GM20431 (cell line): ENCODE results near the gene RNF115.
"Not testable (repeated sequence)": the region's sequence is repeated elsewhere in the genome, so short reads cannot be mapped to it uniquely, and the experiment has no call there.

Experiments used
- in situ Hi-C: fragments of 300-500 bp; cut with MseI, MboI; formaldehyde crosslinking; loops from one replicate; pipeline ENCODE4 v1.15.0; 2020; ENCODE audit warnings: low sequenced_read_pairs; ENCODE audit not compliant: unreplicated experiment

The RNF115 gene

DNA sequence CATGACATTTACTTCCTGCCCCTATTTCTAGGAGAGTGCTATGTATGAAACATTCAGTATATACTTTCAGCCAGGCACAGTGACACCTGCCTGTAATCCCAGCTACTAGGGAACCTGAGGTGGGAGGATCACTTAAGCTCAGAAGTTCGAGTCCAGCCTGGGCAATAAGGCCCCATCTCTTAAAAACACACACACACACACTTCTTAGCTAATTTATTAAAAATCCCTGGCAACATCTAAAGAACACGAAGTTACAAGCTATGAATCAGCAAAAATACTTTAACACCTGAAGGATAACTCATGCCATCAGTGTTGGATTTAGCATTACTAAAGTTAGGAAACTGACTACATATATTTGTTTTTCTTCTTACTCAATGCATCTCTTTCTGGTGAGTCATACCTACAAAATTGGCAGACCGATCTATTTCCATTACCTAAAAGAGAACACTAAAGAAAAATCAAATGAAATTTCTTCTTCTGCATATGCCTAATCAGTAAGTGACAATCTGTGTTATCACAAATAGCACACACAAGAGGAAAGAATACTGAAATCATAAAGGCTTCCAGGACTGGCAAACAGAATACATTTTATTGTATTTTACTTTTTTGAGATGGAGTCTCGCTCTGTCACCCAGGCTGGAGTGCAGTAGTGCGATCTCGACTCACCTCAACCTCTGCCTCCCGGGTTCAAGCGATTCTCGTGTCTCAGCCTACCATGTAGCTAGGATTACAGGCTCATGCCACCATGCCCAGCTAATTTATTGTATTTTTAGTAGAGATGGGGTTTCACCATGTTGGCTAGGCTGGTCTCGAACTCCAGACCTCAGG is 41.4 kb downstream of the RNF115 start:
- in situ Hi-C loops: no loop called here

DNA sequence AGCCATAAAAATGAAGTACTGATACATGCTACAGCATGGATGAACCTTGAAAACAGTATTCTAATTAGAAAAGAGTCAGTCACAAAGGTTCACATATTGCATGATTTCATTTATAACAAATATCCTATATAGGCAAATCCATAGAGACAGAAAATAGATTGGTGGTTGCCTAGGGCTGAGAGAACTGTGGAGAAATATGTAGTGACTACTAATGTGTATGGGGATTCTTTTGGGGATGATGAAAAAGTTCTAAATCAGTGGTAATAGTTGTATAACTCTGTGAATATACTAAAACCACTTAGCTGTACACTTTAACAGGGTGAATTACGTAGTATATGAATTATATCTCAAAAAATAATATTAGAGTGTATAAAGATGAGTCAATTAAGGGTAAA is 45.8 kb downstream of the RNF115 start:
- in situ Hi-C loops: no loop called here

DNA sequence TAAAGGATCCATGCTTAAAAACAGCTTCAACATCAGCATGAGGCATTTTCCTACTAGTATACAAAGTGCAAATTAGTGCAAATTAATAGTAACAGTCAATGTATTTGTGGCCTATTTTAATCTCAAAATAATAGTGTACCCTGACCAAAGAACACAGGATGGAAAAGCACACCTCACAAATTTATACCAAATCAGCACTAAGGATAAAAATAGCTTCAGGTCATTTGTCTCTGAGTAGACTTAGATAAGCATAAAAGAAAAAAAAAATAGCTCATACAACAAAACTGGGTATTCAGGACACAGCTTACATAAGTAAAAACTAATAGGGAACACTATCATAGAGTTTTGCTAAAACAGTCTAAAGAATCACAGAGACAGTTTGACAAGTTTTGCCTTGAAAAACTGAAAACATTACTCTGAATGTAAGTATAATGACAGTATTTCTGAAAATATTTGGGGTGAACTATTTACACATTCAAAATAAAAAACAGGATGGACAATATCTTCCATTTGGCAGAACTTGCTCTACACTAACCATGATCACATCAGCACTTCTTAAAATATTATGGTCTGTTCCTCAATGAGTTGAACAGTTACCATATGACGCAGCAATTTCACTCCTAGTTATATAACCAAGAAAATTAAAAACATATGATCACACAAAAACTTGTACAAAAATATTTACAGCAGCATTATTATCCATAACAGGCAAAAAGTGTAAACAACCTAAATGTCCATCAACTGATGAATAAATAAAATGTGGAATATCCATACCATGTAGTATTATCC is 46.3 kb downstream of the RNF115 start:
- in situ Hi-C loops: no loop called here

DNA sequence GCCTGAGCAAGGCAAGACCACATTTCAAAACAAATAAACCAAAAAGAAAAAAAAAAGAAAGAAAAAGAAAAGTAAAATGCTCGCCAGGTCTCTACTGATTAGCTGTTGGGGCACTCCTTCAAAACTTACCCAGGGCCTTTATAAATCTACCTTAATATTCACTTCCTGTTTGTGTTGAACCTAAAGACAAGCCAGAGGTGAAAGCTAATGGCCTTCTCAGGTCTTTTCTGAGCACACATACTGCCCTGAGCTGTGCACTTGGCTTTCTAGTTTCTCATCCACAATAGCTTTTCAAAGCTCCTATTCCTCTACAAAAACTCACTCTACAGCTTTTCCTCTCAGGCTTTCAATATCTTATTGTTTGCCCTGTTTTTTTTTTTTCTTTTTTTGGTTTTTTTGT is 50.5 kb downstream of the RNF115 start:
- in situ Hi-C loops: no loop called here

DNA sequence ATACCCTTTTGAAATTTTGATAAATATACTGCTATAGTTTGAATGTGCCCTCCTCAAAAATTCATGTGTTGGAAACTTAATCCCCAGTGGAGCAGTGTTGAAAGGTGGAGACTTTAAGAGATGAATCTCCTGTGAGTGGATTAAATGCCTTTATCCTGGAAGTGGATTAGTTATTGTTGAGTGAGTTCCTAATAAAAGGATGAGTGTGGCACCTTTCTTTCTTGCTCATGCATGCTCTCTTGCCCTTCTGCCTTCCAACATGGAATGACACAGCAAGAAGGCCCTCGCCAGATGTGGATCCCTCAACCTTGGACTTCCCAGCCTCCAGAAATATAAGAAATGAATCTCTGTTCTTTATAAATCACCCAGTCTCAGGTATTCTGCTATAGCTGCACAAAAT is 52.8 kb downstream of the RNF115 start:
- in situ Hi-C loops: no loop called here

DNA sequence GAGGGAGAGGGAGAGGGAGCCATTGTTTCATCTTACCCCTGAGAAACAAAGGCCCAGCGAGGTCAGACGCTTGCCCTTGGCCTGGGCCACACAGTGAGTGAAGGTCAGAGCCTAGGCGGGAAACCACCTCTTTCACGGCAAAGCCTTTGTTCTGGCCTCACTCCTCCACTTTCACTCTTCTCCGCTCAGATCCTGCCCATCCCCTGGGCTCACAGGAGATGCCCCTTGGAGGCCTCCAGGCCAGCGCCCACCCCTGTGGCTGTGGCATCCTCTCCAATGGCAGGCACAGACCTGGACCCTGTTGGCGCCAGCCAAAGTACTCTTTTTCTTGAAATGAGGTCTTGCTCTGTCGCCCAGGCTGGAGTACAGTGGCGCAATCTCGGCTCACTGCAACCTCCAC is 55.9 kb downstream of the RNF115 start:
- in situ Hi-C loops: not testable (repeated sequence)

DNA sequence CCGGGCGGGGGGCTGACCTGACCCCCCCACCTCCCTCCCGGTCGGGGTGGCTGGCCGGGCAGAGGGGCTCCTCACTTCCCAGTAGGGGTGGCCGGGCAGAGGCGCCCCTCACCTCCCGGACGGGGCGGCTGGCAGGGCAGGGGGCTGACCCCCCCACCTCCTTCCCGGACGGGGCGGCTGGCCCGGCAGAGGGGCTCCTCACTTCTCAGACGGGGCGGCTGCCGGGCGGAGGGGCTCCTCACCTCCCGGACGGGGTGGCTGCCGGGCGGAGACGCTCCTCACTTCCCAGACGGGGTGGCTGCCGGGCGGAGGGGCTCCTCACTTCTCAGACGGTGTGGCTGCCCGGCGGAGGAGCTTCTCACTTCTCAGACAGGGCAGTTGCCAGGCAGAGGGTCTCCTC is 57.0 kb downstream of the RNF115 start:
- in situ Hi-C loops: not testable (repeated sequence)

DNA sequence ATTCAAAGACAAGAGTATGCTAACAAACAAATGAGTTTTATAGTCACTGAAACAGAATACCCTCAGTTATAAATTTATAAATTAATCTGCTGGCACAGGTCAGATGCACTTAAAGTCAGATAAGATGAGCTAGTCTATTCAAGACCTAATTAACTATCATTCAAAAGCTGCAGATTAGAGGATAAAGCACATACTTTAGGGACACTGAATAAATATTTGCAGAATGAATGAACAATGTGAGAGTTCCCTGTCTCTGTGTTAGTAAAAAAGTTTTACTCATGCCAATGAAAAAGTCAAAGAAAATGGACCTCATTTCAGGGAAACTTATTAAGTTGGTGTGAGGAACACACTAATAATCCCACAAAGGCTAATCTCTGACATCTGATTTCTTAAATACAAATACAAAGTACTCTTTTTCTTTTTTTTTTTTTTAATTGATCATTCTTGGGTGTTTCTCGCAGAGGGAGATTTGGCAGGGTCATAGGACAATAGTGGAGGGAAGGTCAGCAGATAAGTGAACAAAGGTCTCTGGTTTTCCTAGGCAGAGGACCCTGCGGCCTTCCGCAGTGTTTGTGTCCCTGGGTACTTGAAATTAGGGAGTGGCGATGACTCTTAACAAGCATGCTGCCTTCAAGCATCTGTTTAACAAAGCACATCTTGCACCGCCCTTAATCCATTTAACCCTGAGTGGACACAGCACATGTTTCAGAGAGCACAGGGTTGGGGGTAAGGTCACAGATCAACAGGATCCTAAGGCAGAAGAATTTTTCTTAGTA is 58.1 kb downstream of the RNF115 start:
- in situ Hi-C loops: not testable (repeated sequence)

DNA sequence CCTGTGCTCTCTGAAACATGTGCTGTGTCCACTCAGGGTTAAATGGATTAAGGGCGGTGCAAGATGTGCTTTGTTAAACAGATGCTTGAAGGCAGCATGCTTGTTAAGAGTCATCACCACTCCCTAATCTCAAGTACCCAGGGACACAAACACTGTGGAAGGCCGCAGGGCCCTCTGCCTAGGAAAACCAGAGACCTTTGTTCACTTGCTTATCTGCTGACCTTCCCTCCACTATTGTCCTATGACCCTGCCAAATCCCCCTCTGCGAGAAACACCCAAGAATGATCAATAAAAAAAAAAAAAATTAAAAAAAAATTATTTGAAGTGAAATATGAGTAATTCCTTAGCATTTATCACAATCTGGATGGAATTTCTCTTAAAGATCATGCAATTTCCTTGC is 58.8 kb downstream of the RNF115 start:
- in situ Hi-C loops: not testable (repeated sequence)

DNA sequence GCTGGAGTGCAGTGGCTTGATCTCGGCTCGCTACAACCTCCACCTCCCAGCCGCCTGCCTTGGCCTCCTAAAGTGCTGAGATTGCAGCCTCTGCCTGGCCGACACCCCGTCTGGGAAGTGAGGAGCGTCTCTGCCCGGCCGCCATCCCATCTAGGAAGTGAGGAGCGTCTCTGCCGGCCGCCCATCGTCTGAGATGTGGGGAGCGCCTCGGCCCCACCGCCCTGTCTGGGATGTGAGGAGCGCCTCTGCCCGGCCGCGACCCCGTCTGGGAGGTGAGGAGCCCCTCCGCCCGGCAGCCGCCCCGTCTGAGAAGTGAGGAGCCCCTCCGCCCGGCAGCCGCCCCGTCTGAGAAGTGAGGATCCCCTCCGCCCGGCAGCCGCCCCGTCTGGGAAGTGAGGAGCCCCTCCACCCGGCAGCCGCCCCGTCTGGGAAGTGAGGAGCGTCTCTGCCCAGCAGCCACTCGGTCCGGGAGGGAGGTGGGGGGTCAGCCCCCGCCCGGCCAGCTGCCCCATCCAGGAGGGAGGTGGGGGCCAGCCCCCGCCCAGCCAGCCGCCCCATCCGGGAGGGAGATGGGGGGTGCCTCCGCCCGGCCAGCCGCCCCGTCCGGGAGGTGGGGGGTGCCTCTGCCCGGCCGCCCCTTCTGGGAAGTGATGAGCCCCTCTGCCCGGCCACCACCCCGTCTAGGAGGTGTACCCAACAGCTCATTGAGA is 59.5 kb downstream of the RNF115 start:
- in situ Hi-C loops: not testable (repeated sequence)

DNA sequence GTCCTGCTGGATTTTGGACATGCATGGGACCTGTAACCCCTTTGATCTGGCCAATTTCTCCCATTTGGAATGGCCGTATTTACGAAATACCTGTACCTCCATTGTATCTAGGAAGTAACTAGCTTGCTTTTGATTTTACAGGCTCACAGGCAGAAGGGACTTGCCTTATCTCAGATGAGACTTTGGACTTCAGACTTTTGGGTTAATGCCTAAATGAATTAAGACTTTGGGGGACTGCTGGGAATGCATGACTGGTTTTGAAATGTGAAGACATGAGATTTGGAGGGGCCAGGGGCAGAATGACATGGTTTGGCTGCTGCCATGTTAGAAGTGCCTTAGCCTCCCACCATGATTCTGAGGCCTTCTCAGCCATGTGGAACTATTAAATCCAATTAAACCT is 61.9 kb downstream of the RNF115 start:
- in situ Hi-C loops: not testable (repeated sequence)

DNA sequence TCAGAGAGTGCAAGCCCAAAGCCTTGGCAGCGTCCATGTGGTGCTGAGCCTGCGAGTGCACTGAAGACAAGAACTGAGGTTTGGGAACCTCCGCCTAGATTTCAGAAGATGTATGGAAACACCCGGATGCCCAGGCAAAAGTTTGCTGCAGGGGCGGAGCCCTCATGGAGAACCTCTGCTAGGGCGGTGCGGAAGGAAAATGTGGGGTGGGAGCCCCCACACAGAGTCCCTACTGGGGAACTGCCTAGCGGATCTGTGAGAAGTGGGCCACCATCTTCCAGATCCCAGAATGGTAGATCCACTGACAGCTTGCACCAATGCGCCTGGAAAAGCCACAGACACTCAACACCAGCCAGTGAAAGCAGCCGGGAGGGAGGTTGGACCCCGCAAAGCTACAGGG is 62.4 kb downstream of the RNF115 start:
- in situ Hi-C loops: not testable (repeated sequence)

DNA sequence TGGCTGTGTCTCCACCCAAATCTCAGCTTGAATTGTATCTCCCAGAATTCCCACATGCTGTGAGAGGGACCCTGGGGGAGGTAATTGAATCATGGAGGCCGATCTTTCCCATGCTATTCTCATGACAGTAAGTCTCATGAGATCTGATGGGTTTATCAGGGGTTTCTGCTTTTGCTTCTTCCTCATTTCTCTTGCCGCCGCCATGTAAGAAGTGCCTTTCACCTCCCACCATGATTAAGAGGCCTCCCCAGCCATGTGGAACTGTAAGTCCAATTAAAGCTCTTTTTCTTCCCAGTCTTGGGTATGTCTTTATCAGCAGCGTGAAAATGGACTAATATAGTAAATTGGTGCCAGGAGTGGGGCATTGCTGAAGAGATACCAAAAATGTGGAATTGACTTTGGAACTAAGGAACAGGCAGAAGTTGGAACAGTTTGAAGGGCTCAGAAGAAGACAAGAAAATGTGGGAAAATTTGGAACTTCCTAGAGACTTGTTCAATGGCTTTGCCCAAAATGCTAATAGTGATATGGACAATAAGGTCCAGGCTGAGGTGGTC is 63.4 kb downstream of the RNF115 start:
- in situ Hi-C loops: not testable (repeated sequence)

DNA sequence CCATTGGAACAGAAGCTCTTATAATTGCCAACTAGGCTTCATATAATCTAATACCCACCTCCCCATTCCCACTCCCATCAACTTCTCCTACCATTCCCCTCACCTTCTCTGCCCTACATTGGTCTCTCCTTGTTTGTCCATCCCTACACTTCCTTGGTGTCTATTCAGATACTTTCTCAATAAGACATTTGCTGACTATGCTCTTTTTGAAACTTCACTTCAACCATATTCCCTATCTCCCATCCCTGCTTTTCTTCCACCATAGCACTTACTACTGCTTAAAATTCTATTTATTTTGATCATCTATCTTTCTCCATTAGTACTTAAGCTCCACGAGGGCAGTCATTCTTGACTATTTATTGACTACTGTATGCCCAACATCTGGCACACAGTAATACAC is 64.2 kb downstream of the RNF115 start:
- in situ Hi-C loops: no loop called here

DNA sequence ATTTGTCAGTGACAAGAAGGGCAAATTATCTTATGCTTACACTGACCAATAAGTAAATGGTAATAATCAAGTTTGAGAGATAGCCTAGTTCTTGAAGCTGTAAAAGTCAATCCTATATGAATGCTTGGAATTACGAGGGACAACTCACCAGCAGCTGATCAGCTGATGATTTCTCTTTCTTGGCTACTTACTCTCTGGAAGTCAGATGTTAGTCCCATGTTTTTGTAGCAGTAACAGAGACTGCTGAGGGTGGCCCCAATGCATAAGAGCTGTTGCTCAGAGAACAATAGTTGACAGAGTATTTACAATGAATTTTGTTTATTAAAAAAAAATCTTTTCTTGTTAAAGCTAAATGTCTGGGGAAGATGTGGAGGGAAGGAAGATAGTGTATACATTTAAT is 65.3 kb downstream of the RNF115 start:
- in situ Hi-C loops: no loop called here

DNA sequence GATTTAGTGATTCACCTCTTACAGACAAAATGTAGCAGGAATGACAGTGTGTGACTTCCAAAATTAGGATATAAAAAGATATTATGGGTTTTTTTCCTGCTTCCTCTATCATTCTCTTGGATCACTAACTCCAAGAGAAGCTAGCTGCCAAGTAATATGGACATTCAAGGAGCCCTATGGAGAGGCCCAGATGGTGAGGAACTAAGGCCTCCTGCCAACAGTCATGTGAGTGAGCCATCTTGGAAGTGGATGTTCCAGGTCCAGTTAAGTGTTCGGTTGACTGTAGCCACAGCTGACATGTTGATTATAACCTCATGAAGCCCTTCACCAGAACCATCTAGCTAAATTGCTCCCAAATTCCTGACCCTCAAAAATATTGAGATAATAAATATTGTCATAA is 65.8 kb downstream of the RNF115 start:
- in situ Hi-C loops: no loop called here

DNA sequence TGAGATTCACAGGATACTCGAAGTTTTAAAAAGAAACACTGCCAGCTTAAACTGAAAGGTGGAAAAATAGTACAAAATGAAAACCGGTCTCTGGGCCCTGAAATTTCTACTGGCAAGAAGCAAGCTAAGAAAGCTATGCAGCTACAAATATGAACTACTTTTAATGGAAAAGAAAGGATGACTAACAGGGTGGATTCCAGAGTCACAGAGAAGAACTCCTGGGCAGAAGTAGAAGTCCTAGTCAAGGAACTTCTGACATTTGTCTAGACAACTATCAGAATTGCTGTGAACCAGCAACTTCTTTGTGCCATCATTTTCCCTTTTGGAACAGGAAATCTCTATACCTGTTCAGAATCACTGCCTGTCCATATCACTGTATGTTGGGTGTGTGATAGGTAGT is 66.5 kb downstream of the RNF115 start:
- in situ Hi-C loops: no loop called here

DNA sequence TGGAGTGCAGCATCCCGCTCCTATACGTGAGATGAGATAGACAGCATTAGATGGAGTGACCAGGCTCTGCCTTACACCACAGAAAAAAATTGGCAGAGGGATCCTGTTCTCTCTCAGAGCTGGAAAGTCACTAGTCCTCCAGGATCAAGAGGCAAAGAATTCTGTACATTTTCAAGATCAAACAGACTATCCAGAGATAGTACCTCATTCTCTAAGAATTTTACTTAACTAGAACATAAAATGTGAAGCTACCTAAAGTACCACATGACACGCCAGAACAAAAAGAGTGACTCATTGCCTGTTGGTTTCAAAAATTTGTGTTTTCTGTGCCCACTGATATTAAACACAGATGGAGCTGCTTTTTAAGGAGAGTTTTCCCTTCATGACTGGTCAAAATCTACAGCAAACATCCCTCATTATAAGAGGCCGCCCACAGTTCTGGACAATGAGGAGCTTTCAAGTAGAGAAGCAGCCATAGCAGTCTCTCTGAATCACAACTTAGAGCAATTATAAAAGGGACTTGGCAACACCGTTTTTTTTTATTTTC is 72.3 kb downstream of the RNF115 start:
- in situ Hi-C loops: no loop called here

DNA sequence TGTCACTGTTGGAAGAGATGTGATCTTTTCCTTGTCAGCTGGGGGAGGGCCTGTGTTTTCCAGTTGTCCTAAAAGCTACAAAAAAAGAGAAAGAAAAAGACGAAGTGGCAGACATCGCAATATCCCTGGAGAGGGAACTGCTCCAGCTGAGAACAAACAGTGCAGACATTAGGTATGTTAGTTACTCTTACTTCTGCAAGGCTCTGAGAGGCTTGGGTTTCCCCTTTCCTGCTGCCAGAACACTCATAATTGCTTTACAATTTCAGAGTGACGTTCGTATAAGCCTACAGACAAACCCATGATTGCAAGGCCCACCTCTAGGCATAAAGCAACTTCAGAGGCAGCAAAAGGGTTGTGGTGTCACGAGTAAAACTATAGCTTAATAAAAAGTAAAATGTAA is 73.5 kb downstream of the RNF115 start:
- in situ Hi-C loops: no loop called here
